SU-DHL-6 (cell line): Measurements from ENCODE around the gene STPG3.

Experiments used
- CTCF ChIP-seq: fragments of 200-600 bp; sonication (generic); IDR thresholded peaks from one replicate; pipeline ENCODE4 v1.5.1; 2017; ENCODE audit warnings: antibody characterized with exemption, mild to moderate bottlenecking, low read length, moderate library complexity; ENCODE audit not compliant: insufficient read depth, poor library complexity, severe bottlenecking
- EZH2phosphoT487 ChIP-seq: fragments of 200-600 bp; sonication (generic), shearing (Covaris generic); conservative IDR thresholded peaks from 2 replicates; pipeline ENCODE4 v1.6.1; 2018; ENCODE audit warnings: mild to moderate bottlenecking, antibody characterized with exemption, low read length, moderate library complexity, mixed read lengths

- TF ChIP-seq CTCF (no peak), EZH2phosphoT487 (no peak)
Observed at GRCh38 chr9:137264067-137264466, 13.0 kb downstream of the STPG3 start.
